Endothelial cell (in vitro differentiated cells): ENCODE measurements around the gene TIRAP. TPM values are rescaled to one million over a fixed set of nuclear protein-coding genes. Genes with fewer than 3 reads are reported as not detected.

Experiments used
- DNase-seq: peaks from one replicate; pipeline ENCODE4 v3.0.0; 2021; ENCODE audit warnings: low spot score
- H3K27ac Mint-ChIP-seq: one replicate; pipeline ENCODE4 v1.8.0; 2021; ENCODE audit warnings: mixed read lengths, inconsistent platforms; ENCODE audit not compliant: unreplicated experiment
- H3K27me3 Mint-ChIP-seq: one replicate; pipeline ENCODE4 v1.8.0; 2021; ENCODE audit warnings: mild to moderate bottlenecking, moderate library complexity, mixed read lengths, inconsistent platforms; ENCODE audit not compliant: unreplicated experiment
- H3K36me3 Mint-ChIP-seq: one replicate; pipeline ENCODE4 v1.8.0; 2021; ENCODE audit warnings: mild to moderate bottlenecking, low read depth, mixed read lengths, inconsistent platforms; ENCODE audit not compliant: unreplicated experiment
- H3K4me1 Mint-ChIP-seq: one replicate; pipeline ENCODE4 v1.8.0; 2021; ENCODE audit warnings: mild to moderate bottlenecking, mixed read lengths, inconsistent platforms; ENCODE audit not compliant: unreplicated experiment
- H3K4me3 Mint-ChIP-seq: one replicate; pipeline ENCODE4 v1.8.0; 2021; ENCODE audit warnings: mild to moderate bottlenecking, mixed read lengths, inconsistent platforms; ENCODE audit not compliant: unreplicated experiment
- H3K9me3 Mint-ChIP-seq: one replicate; pipeline ENCODE4 v1.8.0; 2021; ENCODE audit warnings: mixed read lengths, inconsistent platforms; ENCODE audit not compliant: unreplicated experiment
- CTCF ChIP-seq: fragments of 200-600 bp; sonication (generic); IDR thresholded peaks from one replicate; pipeline ENCODE4 v1.5.0; 2021; ENCODE audit warnings: antibody characterized with exemption; ENCODE audit not compliant: unreplicated experiment
- total RNA-seq: library from RNA; stranded (reverse); fragmentation: NEBNext Ultra II Directional; extraction: Animal tissue kit (Norgen Biotek cat#: 25700); gene quantifications from one replicate; pipeline ENCODE4 v1.2.1, GENCODE V29; 2021; ENCODE audit not compliant: unreplicated experiment

The TIRAP gene
- total RNA-seq, 1 donor from 2014 or later = 12.4 TPM

GRCh38 chr11:126277780-126278179 lies 5.1 kb upstream of the TIRAP start:
- Mint-ChIP-seq H3K27me3 (peaks cover 24% of the 10 kb centered on the region), H3K36me3 (peaks cover 49% of the 10 kb centered on the region), H3K9me3 (no peaks in the 10 kb centered on the region), H3K27ac (peak overlapping the region; percentile 36), H3K4me3 (peak overlapping the region; percentile 37), H3K4me1 (peaks cover 33% of the 10 kb centered on the region)
- no peak for DNase-seq
- no peak for TF ChIP-seq CTCF

GRCh38 chr11:126279191-126279590 lies 3.7 kb upstream of the TIRAP start:
- H3K9me3 Mint-ChIP-seq = no peaks in the 10 kb centered on the region
- no peak for DNase-seq
- H3K4me3 Mint-ChIP-seq = peak overlapping the region; percentile 78
- TF ChIP-seq CTCF = no peak
- H3K27ac Mint-ChIP-seq = no peak overlapping the region
- peaks cover 30% of the 10 kb centered on the region for H3K27me3 Mint-ChIP-seq
- peaks cover 46% of the 10 kb centered on the region for H3K36me3 Mint-ChIP-seq
- peaks cover 38% of the 10 kb centered on the region for H3K4me1 Mint-ChIP-seq

DNA sequence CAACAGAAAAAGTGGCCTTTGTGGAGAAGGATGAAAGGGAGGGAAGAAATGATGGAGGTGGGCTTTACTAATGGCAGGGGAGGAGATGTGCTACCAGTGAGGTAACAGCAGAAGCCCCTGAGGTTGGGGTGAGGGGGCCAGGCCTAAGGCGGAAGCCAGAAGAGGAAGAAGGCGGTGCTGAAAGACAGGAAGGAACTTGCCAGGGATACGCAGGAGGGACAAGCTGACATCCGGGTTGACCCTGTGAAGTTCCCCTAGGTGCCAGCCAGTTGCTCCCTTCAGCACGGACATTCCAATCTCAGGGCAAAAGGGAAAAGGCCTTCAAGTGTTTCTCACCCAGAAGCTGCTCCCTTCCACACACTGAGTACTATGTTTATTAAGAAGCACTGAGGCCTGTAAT lies 2.3 kb upstream of the TIRAP start:
- H3K4me1 Mint-ChIP-seq = peaks cover 40% of the 10 kb centered on the region
- H3K27me3 Mint-ChIP-seq = peaks cover 24% of the 10 kb centered on the region
- TF ChIP-seq CTCF = no peak
- H3K36me3 Mint-ChIP-seq = peaks cover 33% of the 10 kb centered on the region
- H3K9me3 Mint-ChIP-seq = no peaks in the 10 kb centered on the region
- peak overlapping the region; percentile 89 for H3K27ac Mint-ChIP-seq
- peak overlapping the region; percentile 59 for H3K4me3 Mint-ChIP-seq
- DNase-seq = peak; percentile 49

DNA sequence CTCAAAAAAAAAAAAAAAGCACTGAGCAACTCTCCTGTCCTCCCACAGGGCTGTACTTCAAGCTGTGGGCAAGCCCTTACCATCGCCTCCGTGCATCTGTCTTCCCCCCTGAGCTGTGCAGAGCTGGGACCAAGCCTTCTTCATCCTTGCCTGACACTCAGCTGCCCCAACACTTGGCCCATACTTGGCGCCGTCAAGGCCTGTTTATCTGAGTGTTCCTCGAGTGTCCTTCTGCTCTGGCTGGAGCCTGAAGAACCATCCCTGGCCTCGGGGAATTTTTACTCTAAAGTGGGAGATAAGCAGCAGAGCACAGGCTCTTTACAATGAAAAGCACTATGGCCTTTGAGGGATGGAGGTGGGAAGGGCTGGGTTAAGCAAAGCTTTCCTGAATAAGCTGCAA lies 1.6 kb upstream of the TIRAP start:
- Mint-ChIP-seq H3K36me3 (peaks cover 31% of the 10 kb centered on the region), H3K27ac (peak overlapping the region; percentile 53), H3K27me3 (peaks cover 23% of the 10 kb centered on the region), H3K4me3 (peak overlapping the region; percentile 87), H3K9me3 (no peaks in the 10 kb centered on the region), H3K4me1 (peaks cover 40% of the 10 kb centered on the region)
- DNase-seq = no peak
- TF ChIP-seq CTCF = no peak

- Mint-ChIP-seq H3K36me3 (peaks cover 32% of the 10 kb centered on the region), H3K4me1 (peaks cover 40% of the 10 kb centered on the region), H3K27ac (peak overlapping the region; percentile 59), H3K4me3 (peak overlapping the region; percentile 87), H3K27me3 (peaks cover 23% of the 10 kb centered on the region), H3K9me3 (no peaks in the 10 kb centered on the region)
- TF ChIP-seq CTCF = no peak
- DNase-seq = no peak
These were observed 1.2 kb upstream of the TIRAP start for GRCh38 chr11:126281666-126282175.
